H9 (cell line): ENCODE data around the gene ROCK2. TPM values are rescaled to one million over a fixed set of nuclear protein-coding genes. Genes with fewer than 3 reads are reported as not detected.
"Not testable (repeated sequence)": the region's sequence is repeated elsewhere in the genome, so short reads cannot be mapped to it uniquely, and the experiment has no call there.

Source experiments
- DNase-seq: peaks from one replicate; pipeline ENCODE4 v3.0.0-alpha.2; 2017
- H2AFZ ChIP-seq: one replicate; pipeline ENCODE4 v1.6.1; 2013; ENCODE audit warnings: mild to moderate bottlenecking, low read length, control low read depth, moderate library complexity
- H2AK5ac ChIP-seq: 2 replicates; pipeline ENCODE4 v1.6.1; 2013; ENCODE audit warnings: low read length, control low read depth, mixed read lengths; ENCODE audit not compliant: insufficient read length
- H2BK120ac ChIP-seq: one replicate; pipeline ENCODE4 v1.6.1; 2013; ENCODE audit warnings: low read depth, mild to moderate bottlenecking, low read length, control low read depth, inconsistent platforms; ENCODE audit not compliant: poor library complexity, severe bottlenecking
- H2BK12ac ChIP-seq: 2 replicates; pipeline ENCODE4 v1.6.1; 2013; ENCODE audit warnings: low read length, control low read depth, mixed read lengths, low read depth; ENCODE audit not compliant: insufficient read length
- H2BK15ac ChIP-seq: 2 replicates; pipeline ENCODE4 v1.6.1; 2013; ENCODE audit warnings: low read depth, low read length, control low read depth
- H2BK20ac ChIP-seq: one replicate; pipeline ENCODE4 v1.6.1; 2013; ENCODE audit warnings: low read depth, mild to moderate bottlenecking, low read length, control low read depth, inconsistent platforms; ENCODE audit not compliant: poor library complexity, severe bottlenecking
- H2BK5ac ChIP-seq: 2 replicates; pipeline ENCODE4 v1.6.1; 2013; ENCODE audit warnings: low read length, control low read depth, mixed read lengths; ENCODE audit not compliant: insufficient read length
- H3K14ac ChIP-seq: 2 replicates; pipeline ENCODE4 v1.6.1; 2013; ENCODE audit warnings: low read length, control low read depth; ENCODE audit not compliant: insufficient read depth
- H3K18ac ChIP-seq: 2 replicates; pipeline ENCODE4 v1.6.1; 2013; ENCODE audit warnings: low read depth, mild to moderate bottlenecking, mixed read lengths, low read length, control low read depth; ENCODE audit not compliant: insufficient read length
- H3K23ac ChIP-seq: 2 replicates; pipeline ENCODE4 v1.6.1; 2013; ENCODE audit warnings: low read length, control low read depth, mixed read lengths, low read depth; ENCODE audit not compliant: insufficient read length
- H3K23me2 ChIP-seq: 2 replicates; pipeline ENCODE4 v1.6.1; 2013; ENCODE audit warnings: low read depth, mild to moderate bottlenecking, mixed read lengths, low read length, control low read depth; ENCODE audit not compliant: insufficient read length, poor library complexity, severe bottlenecking
- H3K27ac ChIP-seq: 2 replicates; pipeline ENCODE4 v1.5.1; 2013; ENCODE audit warnings: low read length, control low read depth, mixed read lengths, low read depth; ENCODE audit not compliant: insufficient read length
- H3K27me3 ChIP-seq: 2 replicates; pipeline ENCODE4 v1.6.1; 2013; ENCODE audit warnings: low read length, control low read depth, inconsistent platforms; ENCODE audit not compliant: insufficient read depth
- H3K4ac ChIP-seq: 2 replicates; pipeline ENCODE4 v1.6.1; 2013; ENCODE audit warnings: low read depth, mild to moderate bottlenecking, control low read depth, inconsistent platforms, low read length, moderate library complexity
- H3K4me1 ChIP-seq: 2 replicates; pipeline ENCODE4 v1.6.1; 2013; ENCODE audit warnings: low read length, control low read depth, inconsistent platforms; ENCODE audit not compliant: insufficient read depth
- H3K4me2 ChIP-seq: 2 replicates; pipeline ENCODE4 v1.6.1; 2013; ENCODE audit warnings: low read length, control low read depth, mixed read lengths; ENCODE audit not compliant: insufficient read length, insufficient read depth
- H3K56ac ChIP-seq: 2 replicates; pipeline ENCODE4 v1.6.1; 2013; ENCODE audit warnings: low read depth, mild to moderate bottlenecking, mixed read lengths, low read length, control low read depth; ENCODE audit not compliant: insufficient read length
- H3K79me1 ChIP-seq: 2 replicates; pipeline ENCODE4 v1.6.1; 2013; ENCODE audit warnings: low read depth, mild to moderate bottlenecking, moderate library complexity, low read length, control low read depth, inconsistent platforms; ENCODE audit not compliant: insufficient read depth, poor library complexity, severe bottlenecking
- H3K79me2 ChIP-seq: 2 replicates; pipeline ENCODE4 v1.6.1; 2013; ENCODE audit warnings: low read length, control low read depth, inconsistent platforms; ENCODE audit not compliant: insufficient read depth
- H3K9ac ChIP-seq: 2 replicates; pipeline ENCODE4 v1.6.1; 2013; ENCODE audit warnings: low read length, control low read depth, mixed read lengths; ENCODE audit not compliant: insufficient read length; ENCODE audit errors: extremely low read depth
- H3K9me3 ChIP-seq: one replicate; pipeline ENCODE4 v1.6.1; 2013; ENCODE audit warnings: low read depth, low read length, inconsistent platforms; ENCODE audit not compliant: control insufficient read depth
- H3T11ph ChIP-seq: one replicate; pipeline ENCODE4 v1.6.1; 2013; ENCODE audit warnings: mild to moderate bottlenecking, low read length, control low read depth, inconsistent platforms
- H4K20me1 ChIP-seq: one replicate; pipeline ENCODE4 v1.6.1; 2013; ENCODE audit not compliant: control insufficient read depth, insufficient read length, insufficient read depth
- H4K5ac ChIP-seq: 2 replicates; pipeline ENCODE4 v1.6.1; 2013; ENCODE audit warnings: low read depth, mild to moderate bottlenecking, mixed read lengths, low read length, control low read depth; ENCODE audit not compliant: insufficient read length
- H4K8ac ChIP-seq: replicated peaks from 2 replicates; pipeline ENCODE4 v1.6.1; 2013; ENCODE audit warnings: low read length, control low read depth, mixed read lengths, low read depth; ENCODE audit not compliant: insufficient read length
- H4K91ac ChIP-seq: 2 replicates; pipeline ENCODE4 v1.6.1; 2013; ENCODE audit warnings: low read depth, mild to moderate bottlenecking, moderate library complexity, mixed read lengths, low read length, control low read depth; ENCODE audit not compliant: insufficient read length
- H3K27ac Mint-ChIP-seq, 3 experiments: 2 replicates in 2 of 3; 3 replicates in 1 of 3; pipeline ENCODE4 v1.8.0; 2020 to 2021; ENCODE audit warnings: mixed read lengths in 3 of 3, mild to moderate bottlenecking in 1 of 3, moderate library complexity in 1 of 3
- H3K27me3 Mint-ChIP-seq: 2 replicates; pipeline ENCODE4 v1.8.0; 2021; ENCODE audit warnings: low read depth, mild to moderate bottlenecking, moderate library complexity, mixed read lengths
- H3K36me3 Mint-ChIP-seq, 3 experiments: 2 replicates in 2 of 3; 3 replicates in 1 of 3; pipeline ENCODE4 v1.8.0; 2020 to 2021; ENCODE audit warnings: low read depth in 3 of 3, mixed read lengths in 3 of 3; ENCODE audit not compliant: insufficient read depth in 1 of 3
- H3K4me1 Mint-ChIP-seq, 2 experiments: 2 replicates each; pipeline ENCODE4 v1.8.0; 2020; ENCODE audit warnings: mixed read lengths in 2 of 2
- H3K4me3 Mint-ChIP-seq, 2 experiments: 2 replicates in 1 of 2; 3 replicates in 1 of 2; pipeline ENCODE4 v1.8.0; 2020 to 2021; ENCODE audit warnings: mild to moderate bottlenecking in 2 of 2, mixed read lengths in 2 of 2, moderate library complexity in 1 of 2
- H3K9me3 Mint-ChIP-seq, 2 experiments: 2 replicates in 1 of 2; 3 replicates in 1 of 2; pipeline ENCODE4 v1.8.0; 2020; ENCODE audit warnings: mild to moderate bottlenecking in 2 of 2, mixed read lengths in 2 of 2, moderate library complexity in 1 of 2
- WGBS: extraction: QIAGEN DNeasy Blood & Tissue Kit; methylation state at CpG from one replicate; pipeline ENCODE4 v1.1.7; 2013; ENCODE audit warnings: missing lambda C conversion rate, low lambda C conversion rate, mixed read lengths; ENCODE audit not compliant: insufficient read length; ENCODE audit errors: extremely low coverage; 5-methylcytosine and 5-hydroxymethylcytosine counted together
- total RNA-seq: library from RNA; stranded (reverse); gene quantifications from 2 replicates; pipeline ENCODE4 v1.2.1, GENCODE V29; 2021
- TF ChIP-seq, protein P1 (sequence below): fragments of 200-600 bp; sonication (generic); conservative IDR thresholded peaks from 3 replicates; pipeline ENCODE4 v1.8.0; 2021; ENCODE audit warnings: antibody characterized with exemption, mild to moderate bottlenecking

ROCK2 gene
- total RNA-seq, 1 experiment from 2014 or later = 33.2 TPM

DNA sequence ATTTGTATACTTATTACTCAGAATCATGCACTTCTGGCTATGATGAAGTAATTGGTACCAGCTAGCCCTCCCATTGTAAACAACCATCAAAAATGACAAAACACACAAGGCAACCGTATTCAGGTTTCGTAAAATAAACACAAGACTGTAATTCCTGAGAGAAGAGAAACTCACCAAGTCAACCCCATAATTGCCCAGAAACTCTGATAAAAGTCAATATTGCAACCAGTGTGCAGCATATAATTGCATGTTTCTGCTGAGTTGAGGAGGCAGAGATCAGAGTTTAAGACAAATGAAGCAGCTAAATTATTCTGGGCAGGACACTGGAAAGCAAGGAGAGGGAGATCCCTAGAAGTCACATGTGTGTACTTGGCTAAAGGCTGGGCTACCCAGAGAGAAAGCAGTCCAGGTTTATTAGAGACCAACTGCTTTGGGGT is 90.3 kb downstream of the ROCK2 start:
- no peaks in the 10 kb centered on the region for H3K23me2 ChIP-seq
- no peak overlapping the region for H2BK120ac ChIP-seq
- peaks cover 2 to 9% (median 4%) of the 10 kb centered on the region in 3 experiments; a peak in 6 of 7 replicates for H3K36me3 Mint-ChIP-seq
- H3K9me3 ChIP-seq = no peaks in the 10 kb centered on the region
- H3K14ac ChIP-seq = no peak overlapping the region
- H4K20me1 ChIP-seq = no peaks in the 10 kb centered on the region
- no peak overlapping the region for H3K27ac ChIP-seq
- H3K9me3 Mint-ChIP-seq = peaks cover 0 to 4% of the 10 kb centered on the region in 2 experiments; a peak in 1 of 5 replicates
- H4K91ac ChIP-seq = no peak overlapping the region
- H3K4me1 Mint-ChIP-seq = peaks cover 18 to 19% of the 10 kb centered on the region in 2 experiments
- no peaks in the 10 kb centered on the region for H3K79me1 ChIP-seq
- no peaks in the 10 kb centered on the region for H3K27me3 ChIP-seq
- no peak overlapping the region for H3K27ac Mint-ChIP-seq
- H3K23ac ChIP-seq = no peak overlapping the region
- H2AFZ ChIP-seq = no peak overlapping the region
- no peak overlapping the region for H3T11ph ChIP-seq
- no peak overlapping the region for H4K5ac ChIP-seq
- H3K4me1 ChIP-seq = peaks cover 3% of the 10 kb centered on the region; the same call in 1 of the 2 replicates
- no peak overlapping the region for H3K18ac ChIP-seq
- H3K56ac ChIP-seq = no peak overlapping the region
- no peak overlapping the region for H2AK5ac ChIP-seq
- no peak overlapping the region for H2BK12ac ChIP-seq
- H3K79me2 ChIP-seq = 0 out of 2 replicates have a peak, but pooled peaks cover 3% of the 10 kb centered on the region
- no peak overlapping the region for H2BK20ac ChIP-seq
- no peak overlapping the region for H2BK15ac ChIP-seq
- no peak overlapping the region for H3K4me2 ChIP-seq
- no peak overlapping the region for H3K9ac ChIP-seq
- H2BK5ac ChIP-seq = no peak overlapping the region
- TF ChIP-seq, protein P1, sequence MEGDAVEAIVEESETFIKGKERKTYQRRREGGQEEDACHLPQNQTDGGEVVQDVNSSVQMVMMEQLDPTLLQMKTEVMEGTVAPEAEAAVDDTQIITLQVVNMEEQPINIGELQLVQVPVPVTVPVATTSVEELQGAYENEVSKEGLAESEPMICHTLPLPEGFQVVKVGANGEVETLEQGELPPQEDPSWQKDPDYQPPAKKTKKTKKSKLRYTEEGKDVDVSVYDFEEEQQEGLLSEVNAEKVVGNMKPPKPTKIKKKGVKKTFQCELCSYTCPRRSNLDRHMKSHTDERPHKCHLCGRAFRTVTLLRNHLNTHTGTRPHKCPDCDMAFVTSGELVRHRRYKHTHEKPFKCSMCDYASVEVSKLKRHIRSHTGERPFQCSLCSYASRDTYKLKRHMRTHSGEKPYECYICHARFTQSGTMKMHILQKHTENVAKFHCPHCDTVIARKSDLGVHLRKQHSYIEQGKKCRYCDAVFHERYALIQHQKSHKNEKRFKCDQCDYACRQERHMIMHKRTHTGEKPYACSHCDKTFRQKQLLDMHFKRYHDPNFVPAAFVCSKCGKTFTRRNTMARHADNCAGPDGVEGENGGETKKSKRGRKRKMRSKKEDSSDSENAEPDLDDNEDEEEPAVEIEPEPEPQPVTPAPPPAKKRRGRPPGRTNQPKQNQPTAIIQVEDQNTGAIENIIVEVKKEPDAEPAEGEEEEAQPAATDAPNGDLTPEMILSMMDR = no peak
- no peak overlapping the region for H3K4ac ChIP-seq
- H3K27me3 Mint-ChIP-seq = no peaks in the 10 kb centered on the region
- H4K8ac ChIP-seq = no peak overlapping the region
- no CpG with 5 or more reads among the region's 2 CpGs for WGBS
- no peak for DNase-seq
- no peak overlapping the region for H3K4me3 Mint-ChIP-seq

DNA sequence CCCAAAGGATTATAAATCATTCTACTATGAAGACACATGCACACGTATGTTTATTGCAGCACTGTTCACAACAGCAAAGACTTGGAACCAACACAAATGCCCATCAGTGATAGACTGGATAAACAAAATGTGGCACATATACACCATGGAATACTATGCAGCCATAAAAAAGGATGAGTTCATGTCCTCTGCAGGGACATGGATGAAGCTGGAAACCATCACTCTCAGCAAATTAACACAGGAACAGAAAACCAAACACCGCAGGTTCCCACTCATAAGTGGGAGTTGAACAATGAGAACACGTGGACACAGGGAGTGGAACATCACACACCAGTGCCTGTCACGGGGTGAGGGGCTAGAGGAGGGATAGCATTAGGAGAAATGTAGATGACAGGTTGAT is 92.0 kb downstream of the ROCK2 start:
- H2AFZ ChIP-seq, H3K27me3 ChIP-seq, H3K79me1 ChIP-seq, H3K27me3 Mint-ChIP-seq, H3K36me3 Mint-ChIP-seq, H2AK5ac ChIP-seq, DNase-seq, H3K23me2 ChIP-seq, H3K4ac ChIP-seq, H3T11ph ChIP-seq, H2BK120ac ChIP-seq, H4K20me1 ChIP-seq, H2BK5ac ChIP-seq, H2BK12ac ChIP-seq, H3K4me3 Mint-ChIP-seq, H3K9me3 ChIP-seq, H3K4me1 ChIP-seq, H3K79me2 ChIP-seq, H4K8ac ChIP-seq, H4K91ac ChIP-seq, H3K9ac ChIP-seq, H3K9me3 Mint-ChIP-seq, H2BK20ac ChIP-seq, H3K23ac ChIP-seq, H3K56ac ChIP-seq, H3K14ac ChIP-seq, H3K4me2 ChIP-seq, H3K18ac ChIP-seq, H3K27ac Mint-ChIP-seq, H2BK15ac ChIP-seq, H4K5ac ChIP-seq, H3K27ac ChIP-seq: not testable (repeated sequence)
- H3K4me1 Mint-ChIP-seq = peaks cover 17 to 19% of the 10 kb centered on the region in 2 experiments
- WGBS = no CpG with 5 or more reads among the region's 4 CpGs
